ENCODE results near the gene CDH13. TPM values are rescaled to one million over a fixed set of nuclear protein-coding genes. Genes with fewer than 3 reads are reported as not detected.

Gene CDH13
- total and polyA plus RNA-seq, 9 of the 15 experiments (the other 6 are each of a cell fraction or from before 2014, with no cell fraction given): 0.03 TPM; not detected in 8

GRCh38 chr16:83374979-83375378 is 748.2 kb downstream of the CDH13 start:
- POLR2A ChIA-PET: interaction anchor here (0.9 kb wide), 1 partner anchor 17 kb away, joined by 4 read pairs; no protein-coding TSS in a partner anchor

More at GRCh38 chr16:83374979-83375378, 748.2 kb downstream of the CDH13 start:
- Histone ChIP-seq H3K4me1 (replicated peaks in 1 of 2; ENCODE audit: control insufficient read depth in 2 of 2, insufficient read depth in 2 of 2, low read length in 2 of 2) (no peaks in the 10 kb centered on the region), H3K4me2 (ENCODE audit: insufficient read depth, low read length) (no peak overlapping the region), H3K9me3 (replicated peaks; ENCODE audit: control insufficient read depth, insufficient read depth, low read depth, low read length) (0 out of 2 replicates have a peak, but pooled peaks cover 1% of the 10 kb centered on the region), H3K27ac (ENCODE audit: extremely low read depth, low read depth, low read length) (no peak overlapping the region), H3K27me3 (ENCODE audit: control insufficient read depth in 2 of 2, insufficient read depth in 2 of 2, low read length in 2 of 2) (no peaks in the 10 kb centered on the region), H4K20me1 (replicated peaks; ENCODE audit: control insufficient read depth, insufficient read depth, low read length) (no peaks in the 10 kb centered on the region), H3K79me2 (ENCODE audit: control insufficient read depth, insufficient read depth, low read length) (no peaks in the 10 kb centered on the region), H3K9ac (ENCODE audit: insufficient read depth in 1 of 2, low read depth in 2 of 2, low read length in 2 of 2) (no peak overlapping the region), H2AFZ (ENCODE audit: low read depth, low read length) (no peak overlapping the region), H3K4me3 (no peak overlapping the region), H3K9me1 (ENCODE audit: control insufficient read depth, insufficient read depth, low read length) (no peaks in the 10 kb centered on the region), H3K36me3 (ENCODE audit: control insufficient read depth, insufficient read depth, low read length) (no peaks in the 10 kb centered on the region)
- DNase-seq (ENCODE audit: extremely low read depth in 1 of 4, low spot score in 3 of 4) (no peak), FAIRE-seq (no peak), ATAC-seq (no peak)
- BruUV-seq (replicated peaks): no TSS peak
- TF ChIP-seq ATF1 (CRISPR knock-in tag; IDR thresholded peaks at IDR 0.05) (no peak), ATF1 (tag; IDR thresholded peaks at IDR 0.05) (no peak), SMC3 (conservative IDR thresholded peaks at IDR 0.05; ENCODE audit: insufficient read depth, low read depth, low read length) (no peak), ZNF586 (CRISPR knock-in tag; conservative IDR thresholded peaks at IDR 0.05) (no peak), HES1 (IDR thresholded peaks at IDR 0.05; ENCODE audit: low read depth) (no peak), ATF6 (CRISPR knock-in tag; IDR thresholded peaks at IDR 0.05) (no peak), BHLHE40 (IDR thresholded peaks at IDR 0.05; ENCODE audit: low read length) (no peak), EWSR1 (IDR thresholded peaks at IDR 0.05; ENCODE audit: borderline replicate concordance, low read depth, partially characterized antibody) (no peak), GTF2F1 (IDR thresholded peaks at IDR 0.05; ENCODE audit: low read depth, low read length) (no peak), PTRF (tag; IDR thresholded peaks at IDR 0.05) (no peak), TCFL5 (CRISPR knock-in tag; conservative IDR thresholded peaks at IDR 0.05) (no peak), HNRNPK (IDR thresholded peaks at IDR 0.05; ENCODE audit: low read depth, low read length, poor library complexity, severe bottlenecking) (no peak), DLX4 (CRISPR knock-in tag; IDR thresholded peaks at IDR 0.05) (no peak)
- WGBS (ENCODE audit: insufficient coverage, low coverage, missing lambda C conversion rate): 0% methylated on average over 3 of the region's 3 CpGs
- intact Hi-C loops (cut with micrococcal nuclease) (no loop called here), in situ Hi-C loops (cut with MboI) (no loop called here)
- CTCF ChIA-PET (ENCODE audit: low intra/inter-chr PET ratio): no interaction called here

Measured in K562 (cell line).